HCT116 (cell line): ENCODE results near the gene LPXN. TPM values are rescaled to one million over a fixed set of nuclear protein-coding genes. Genes with fewer than 3 reads are reported as not detected.

Experiments used
- ATAC-seq: fragments of 200-7000 bp; cut with Tn5 transposase; 2 replicates; pipeline ENCODE4 v1.9.1; 2020; ENCODE audit warnings: mild to moderate bottlenecking, moderate library complexity
- BruUV-seq: library from RNA; stranded (reverse); fragments of 400-500 nt; replicated peaks from 2 replicates; lab custom pipeline; 2021; lab: Mats Ljungman, UMichigan
- CTCF ChIA-PET: fragments of 300-600 bp; sonication (Branson Sonifier 250); formaldehyde crosslinking; loops from one replicate; lab custom pipeline; 2021; ENCODE audit warnings: antibody characterized with exemption; lab: Charles Lee
- POLR2A ChIA-PET: fragments of 300-600, 350-600 bp; sonication (Branson Sonifier 250); formaldehyde crosslinking; loops from one replicate; lab custom pipeline; 2021; ENCODE audit warnings: antibody characterized with exemption; lab: Charles Lee
- RAD21 ChIA-PET, 2 experiments: fragments of 300-600 bp; sonication (Branson Sonifier 250); formaldehyde crosslinking; loops; one replicate each; lab custom pipeline; 2023; ENCODE audit warnings: low total read pairs in 2 of 2; ENCODE audit not compliant: uncharacterized antibody in 2 of 2, unreplicated experiment in 2 of 2, low non-redundant PET in 1 of 2; lab: Charles Lee
- DNase-seq: peaks from one replicate; pipeline ENCODE4 v3.0.0-alpha.2; 2010; ENCODE audit warnings: low read depth, low spot score
- H2AFZ ChIP-seq: fragments of 200-600 bp; shearing (Covaris generic), sonication (generic); 2 replicates; pipeline ENCODE4 v1.6.1; 2017; ENCODE audit warnings: low read depth, mixed run types, mixed read lengths, antibody characterized with exemption, low read length; ENCODE audit not compliant: poor library complexity, severe bottlenecking
- H3K27ac ChIP-seq: 2 replicates; pipeline ENCODE4 v1.5.1; 2012; ENCODE audit warnings: low read depth, low read length
- H3K27me3 ChIP-seq: fragments of 200-600 bp; sonication (generic); 2 replicates; pipeline ENCODE4 v1.6.1; 2016; ENCODE audit warnings: mixed run types, low read length, mixed read lengths; ENCODE audit not compliant: insufficient read depth
- H3K36me3 ChIP-seq, 2 experiments: fragments of 200-500 bp in 1 of 2; fragments of 200-600 bp in 1 of 2; sonication (Bioruptor generic) in 1 of 2; sonication (generic) in 1 of 2; 2 replicates each; pipeline versions ENCODE4 v1.5.1 to v1.6.1; 2014 to 2016; ENCODE audit warnings: low read length in 2 of 2, inconsistent platforms in 1 of 2, mixed read lengths in 1 of 2, mixed run types in 1 of 2; ENCODE audit not compliant: insufficient read depth in 2 of 2, control insufficient read depth in 1 of 2
- H3K4me1 ChIP-seq, 2 experiments: fragments of 200-600 bp in 1 of 2; sonication (generic) in 1 of 2; 2 replicates each; pipeline versions ENCODE4 v1.5.1 to v1.6.1; 2012 to 2017; ENCODE audit warnings: low read length in 2 of 2, inconsistent platforms in 1 of 2, mild to moderate bottlenecking in 1 of 2, mixed read lengths in 1 of 2, mixed run types in 1 of 2, moderate library complexity in 1 of 2; ENCODE audit not compliant: insufficient read depth in 2 of 2, control insufficient read depth in 1 of 2
- H3K4me2 ChIP-seq: fragments of 200-600 bp; sonication (generic); 2 replicates; pipeline ENCODE4 v1.6.1; 2017; ENCODE audit warnings: mixed run types, low read length, mixed read lengths
- H3K4me3 ChIP-seq, 2 experiments: fragments of 200-600 bp in 1 of 2; sonication (generic) in 1 of 2; replicated peaks in 1 of 2; 2 replicates each; pipeline ENCODE4 v1.5.1; 2011 to 2016; ENCODE audit warnings: low read length in 2 of 2, control low read depth in 1 of 2, low read depth in 1 of 2, mild to moderate bottlenecking in 1 of 2, mixed read lengths in 1 of 2, mixed run types in 1 of 2
- H3K79me2 ChIP-seq: fragments of 200-600 bp; sonication (generic); 2 replicates; pipeline ENCODE4 v1.6.1; 2017; ENCODE audit warnings: mild to moderate bottlenecking, mixed run types, low read length, moderate library complexity, mixed read lengths; ENCODE audit not compliant: insufficient read depth
- H3K9ac ChIP-seq: fragments of 200-600 bp; sonication (generic); 2 replicates; pipeline ENCODE4 v1.6.1; 2016; ENCODE audit warnings: low read length, mixed read lengths
- H3K9me2 ChIP-seq: fragments of 200-600 bp; sonication (generic), shearing (Covaris generic); 2 replicates; pipeline ENCODE4 v1.6.1; 2017; ENCODE audit warnings: mixed run types, mild to moderate bottlenecking, moderate library complexity; ENCODE audit not compliant: insufficient read depth
- H3K9me3 ChIP-seq, 2 experiments: fragments of 200-500 bp in 1 of 2; fragments of 200-600 bp in 1 of 2; sonication (Bioruptor generic) in 1 of 2; sonication (generic) in 1 of 2; 2 replicates each; pipeline ENCODE4 v1.6.1; 2014 to 2017; ENCODE audit warnings: low read length in 2 of 2, mixed read lengths in 2 of 2, inconsistent platforms in 1 of 2, low read depth in 1 of 2, mild to moderate bottlenecking in 1 of 2, mixed run types in 1 of 2, moderate library complexity in 1 of 2; ENCODE audit not compliant: control insufficient read depth in 1 of 2, insufficient read depth in 1 of 2
- H4K20me1 ChIP-seq: fragments of 200-600 bp; sonication (generic), shearing (Covaris generic); 2 replicates; pipeline ENCODE4 v1.6.1; 2017; ENCODE audit warnings: mixed run types, mild to moderate bottlenecking, moderate library complexity; ENCODE audit not compliant: insufficient read depth
- ATF3 ChIP-seq: IDR thresholded peaks from 2 replicates; pipeline ENCODE4 v1.6.1; 2012
- EGR1 ChIP-seq: IDR thresholded peaks from 2 replicates; pipeline ENCODE4 v1.6.1; 2012; ENCODE audit warnings: low read depth
- EZH2phosphoT487 ChIP-seq: fragments of 200-600 bp; IDR thresholded peaks from 2 replicates; pipeline ENCODE4 v1.6.1; 2018; ENCODE audit warnings: antibody characterized with exemption, borderline replicate concordance
- RAD21 ChIP-seq: IDR thresholded peaks from 2 replicates; pipeline ENCODE4 v1.6.1; 2012; ENCODE audit warnings: low read depth, mild to moderate bottlenecking
- REST ChIP-seq: IDR thresholded peaks from 2 replicates; pipeline ENCODE4 v1.6.1; 2012; ENCODE audit warnings: low read depth
- SP1 ChIP-seq: IDR thresholded peaks from 2 replicates; pipeline ENCODE4 v1.6.1; 2012; ENCODE audit warnings: low read depth
- SRF ChIP-seq: IDR thresholded peaks from 2 replicates; pipeline ENCODE4 v1.6.1; 2012; ENCODE audit warnings: low read depth
- YY1 ChIP-seq: IDR thresholded peaks from 2 replicates; pipeline ENCODE4 v1.6.1; 2011; ENCODE audit warnings: low read length, low read depth, moderate library complexity, mild to moderate bottlenecking; ENCODE audit not compliant: insufficient replicate concordance; ENCODE audit errors: extremely low read depth
- ZBTB33 ChIP-seq: IDR thresholded peaks from 2 replicates; pipeline ENCODE4 v1.6.1; 2011; ENCODE audit warnings: mild to moderate bottlenecking, low read length, moderate library complexity; ENCODE audit not compliant: insufficient replicate concordance; ENCODE audit errors: extremely low read depth
- ZNF274 ChIP-seq: fragments of 200-500 bp; sonication (Bioruptor generic); IDR thresholded peaks from 2 replicates; pipeline ENCODE4 v1.6.1; 2014; ENCODE audit warnings: mild to moderate bottlenecking, low read depth, low read length, inconsistent platforms
- intact Hi-C: fragments of 100-400 bp; cut with micrococcal nuclease; formaldehyde crosslinking; loops from 2 replicates; pipeline ENCODE4 v1.10.0; 2022
- total RNA-seq: library from RNA; stranded (reverse); gene quantifications from one replicate; pipeline ENCODE4 v1.2.1, GENCODE V29; 2021; ENCODE audit not compliant: unreplicated experiment
- TF ChIP-seq, protein P1 (sequence below), 3 experiments: fragments of 200-600 bp in 1 of 3; sonication (generic) in 1 of 3; IDR thresholded peaks in 2 of 3; conservative IDR thresholded peaks in 1 of 3; 2 replicates each; pipeline ENCODE4 v1.5.1; 2012 to 2017; ENCODE audit warnings: low read depth in 2 of 3, low read length in 2 of 3, antibody characterized with exemption in 1 of 3, borderline replicate concordance in 1 of 3, control low read depth in 1 of 3, mild to moderate bottlenecking in 1 of 3, mixed read lengths in 1 of 3, mixed run types in 1 of 3, moderate library complexity in 1 of 3; ENCODE audit not compliant: insufficient read depth in 1 of 3

LPXN gene
- total RNA-seq, 1 experiment from 2014 or later: 3.6 TPM

- TF ChIP-seq REST: no peak
- no peak for TF ChIP-seq ZNF274
- TF ChIP-seq EZH2phosphoT487: no peak
- no peak for TF ChIP-seq SRF
- no peak for TF ChIP-seq YY1
- no peak for TF ChIP-seq EGR1
Measured at GRCh38 chr11:58577555-58578135, 2.0 kb upstream of the LPXN start (continued).

- Histone ChIP-seq H3K4me1 (peaks cover 21 to 37% of the 10 kb centered on the region in 2 experiments), H4K20me1 (peaks cover 4% of the 10 kb centered on the region; the same call in 1 of the 2 replicates), H3K4me2 (peak overlapping the region; percentile 77), H3K9ac (peak overlapping the region; percentile 95), H3K9me2 (no peaks in the 10 kb centered on the region), H3K4me3 (peak overlapping the region; percentile 68 to 88), H3K27ac (peak overlapping the region; percentile 95), H3K9me3 (no peaks in the 10 kb centered on the region), H3K27me3 (no peaks in the 10 kb centered on the region), H3K36me3 (no peaks in the 10 kb centered on the region), H2AFZ (no peak overlapping the region), H3K79me2 (peaks cover 38% of the 10 kb centered on the region)
- POLR2A ChIA-PET: interaction anchor here (0.8 kb wide), 1 partner anchor 799 kb away, joined by 3 read pairs; no protein-coding TSS in a partner anchor
- RAD21 ChIA-PET: interaction anchor here (0.6 to 0.7 kb wide), 3 partner anchors 53 to 367 kb away, joined by 3 read pairs; no protein-coding TSS in a partner anchor
- TF ChIP-seq ATF3 (no peak), RAD21 (peak; percentile 63), ZBTB33 (no peak), SP1 (0 out of 2 replicates have a peak, but pooled peaks have one; percentile 4)
- TF ChIP-seq, protein P1, sequence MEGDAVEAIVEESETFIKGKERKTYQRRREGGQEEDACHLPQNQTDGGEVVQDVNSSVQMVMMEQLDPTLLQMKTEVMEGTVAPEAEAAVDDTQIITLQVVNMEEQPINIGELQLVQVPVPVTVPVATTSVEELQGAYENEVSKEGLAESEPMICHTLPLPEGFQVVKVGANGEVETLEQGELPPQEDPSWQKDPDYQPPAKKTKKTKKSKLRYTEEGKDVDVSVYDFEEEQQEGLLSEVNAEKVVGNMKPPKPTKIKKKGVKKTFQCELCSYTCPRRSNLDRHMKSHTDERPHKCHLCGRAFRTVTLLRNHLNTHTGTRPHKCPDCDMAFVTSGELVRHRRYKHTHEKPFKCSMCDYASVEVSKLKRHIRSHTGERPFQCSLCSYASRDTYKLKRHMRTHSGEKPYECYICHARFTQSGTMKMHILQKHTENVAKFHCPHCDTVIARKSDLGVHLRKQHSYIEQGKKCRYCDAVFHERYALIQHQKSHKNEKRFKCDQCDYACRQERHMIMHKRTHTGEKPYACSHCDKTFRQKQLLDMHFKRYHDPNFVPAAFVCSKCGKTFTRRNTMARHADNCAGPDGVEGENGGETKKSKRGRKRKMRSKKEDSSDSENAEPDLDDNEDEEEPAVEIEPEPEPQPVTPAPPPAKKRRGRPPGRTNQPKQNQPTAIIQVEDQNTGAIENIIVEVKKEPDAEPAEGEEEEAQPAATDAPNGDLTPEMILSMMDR (IDR thresholded peaks at IDR 0.05 in 2 of 3, conservative IDR thresholded peaks at IDR 0.05 in 1 of 3; ENCODE audit: borderline replicate concordance in 1 of 3, insufficient read depth in 1 of 3, low read depth in 2 of 3, low read length in 2 of 3): peak; percentile 20 to 60 (median 50); a peak in 4 of 6 replicates
- DNase-seq (no peak), ATAC-seq (no peak)
- no TSS peak for BruUV-seq
- intact Hi-C loops: loop anchor here (2.0 to 5.0 kb wide), 7 partner anchors 98 to 910 kb away; partner anchors contain the start of genes FAM111A, MED19, TMX2 and ZDHHC5
- CTCF ChIA-PET: interaction anchor here (0.8 to 3.2 kb wide), 6 partner anchors 9 to 582 kb away, joined by 3 to 21 read pairs (median 4); no protein-coding TSS in a partner anchor
Measured at GRCh38 chr11:58576887-58577471, 1.3 kb upstream of the LPXN start.
